ENCODE measurements around the gene STAP2. TPM values are rescaled to one million over a fixed set of nuclear protein-coding genes. Genes with fewer than 3 reads are reported as not detected.

STAP2 gene
- total and polyA plus RNA-seq, 9 of the 15 experiments (the other 6 are each of a cell fraction or from before 2014, with no cell fraction given) = 1.2 to 9.8 (median 4.5) TPM

GRCh38 chr19:4326215-4326836, 12.3 kb downstream of the STAP2 start:
- Histone ChIP-seq H3K27me3 (ENCODE audit: control insufficient read depth in 2 of 2, insufficient read depth in 2 of 2, low read length in 2 of 2) (no peaks in the 10 kb centered on the region; a peak in 1 of 5 replicates), H3K36me3 (ENCODE audit: control insufficient read depth, insufficient read depth, low read length) (peaks cover 4% of the 10 kb centered on the region), H3K9me1 (ENCODE audit: control insufficient read depth, insufficient read depth, low read length) (no peaks in the 10 kb centered on the region), H3K9me3 (replicated peaks; ENCODE audit: control insufficient read depth, insufficient read depth, low read depth, low read length) (no peaks in the 10 kb centered on the region), H3K79me2 (ENCODE audit: control insufficient read depth, insufficient read depth, low read length) (peaks cover 19% of the 10 kb centered on the region), H3K4me1 (replicated peaks in 1 of 2; ENCODE audit: control insufficient read depth in 2 of 2, insufficient read depth in 2 of 2, low read length in 2 of 2) (peaks cover 2 to 54% of the 10 kb centered on the region in 2 experiments; a peak in 3 of 5 replicates), H4K20me1 (replicated peaks; ENCODE audit: control insufficient read depth, insufficient read depth, low read length) (peaks cover 7% of the 10 kb centered on the region; the same call in 1 of the 2 replicates), H3K9ac (ENCODE audit: insufficient read depth in 1 of 2, low read depth in 2 of 2, low read length in 2 of 2) (peak overlapping the region in 1 of 2 experiments; percentile 94; a peak in 2 of 4 replicates), H2AFZ (ENCODE audit: low read depth, low read length) (peak overlapping the region; percentile 95), H3K4me2 (ENCODE audit: insufficient read depth, low read length) (peak overlapping the region; percentile 93), H3K27ac (ENCODE audit: extremely low read depth, low read depth, low read length) (no peak overlapping the region), H3K4me3 (peak overlapping the region; percentile 54)
- no peak for ATAC-seq
- BruUV-seq (replicated peaks) = no TSS peak
- FAIRE-seq = peak; percentile 77
- no peak for DNase-seq (ENCODE audit: extremely low read depth in 1 of 4, low spot score in 3 of 4)
- in situ Hi-C loops (cut with MboI) (no loop called here), intact Hi-C loops (cut with micrococcal nuclease) (no loop called here)
- ChIA-PET POLR2A (interaction anchor here (0.7 kb wide), 2 partner anchors 11 to 57 kb away, joined by 3 read pairs; no protein-coding TSS in a partner anchor), CTCF (ENCODE audit: low intra/inter-chr PET ratio) (no interaction called here)
- 53% methylated on average over 13 of the region's 13 CpGs for WGBS (ENCODE audit: insufficient coverage, low coverage, missing lambda C conversion rate)
- TF ChIP-seq RBM39 (optimal IDR thresholded peaks at IDR 0.05; ENCODE audit: low read depth, low read length) (no peak), ZNF609 (CRISPR knock-in tag; IDR thresholded peaks at IDR 0.05; ENCODE audit: borderline replicate concordance) (no peak), ZBTB34 (CRISPR knock-in tag; IDR thresholded peaks at IDR 0.05) (no peak), GMEB1 (CRISPR knock-in tag; IDR thresholded peaks at IDR 0.05) (no peak), SRF (CRISPR knock-in tag; IDR thresholded peaks at IDR 0.05) (no peak), LCOR (CRISPR knock-in tag; IDR thresholded peaks at IDR 0.05) (no peak), EGR1 (conservative IDR thresholded peaks at IDR 0.05) (no peak), SMAD3 (CRISPR knock-in tag; conservative IDR thresholded peaks at IDR 0.05) (no peak), YBX1 (IDR thresholded peaks at IDR 0.05) (no peak), HMG20B (CRISPR knock-in tag; IDR thresholded peaks at IDR 0.05) (no peak), KDM1A (IDR thresholded peaks at IDR 0.05) (0 out of 4 replicates have a peak, but pooled peaks of 1 of the 2 experiments have one; percentile 46), MBD1 (CRISPR knock-in tag; IDR thresholded peaks at IDR 0.05) (no peak), SOX6 (IDR thresholded peaks at IDR 0.05) (no peak)
